SK-N-SH (cell line): ENCODE data around the gene RFX4.

Experiments used
- EP300 ChIP-seq, 2 experiments: IDR thresholded peaks; 2 replicates each; pipeline versions ENCODE4 v1.4.0 to v1.6.1; 2012; ENCODE audit warnings: borderline replicate concordance in 1 of 2, low read depth in 1 of 2, low read length in 1 of 2
- FOSL2 ChIP-seq: IDR thresholded peaks from 2 replicates; pipeline ENCODE4 v1.4.0; 2012; ENCODE audit warnings: low read depth, mild to moderate bottlenecking, moderate library complexity, borderline replicate concordance
- GATA2 ChIP-seq: sonication (generic); formaldehyde crosslinking; IDR thresholded peaks from 2 replicates; pipeline ENCODE4 v1.5.0; 2020; ENCODE audit warnings: mild to moderate bottlenecking, missing genetic modification reagents
- NFIC ChIP-seq: IDR thresholded peaks from 2 replicates; pipeline ENCODE4 v1.4.0; 2012; ENCODE audit warnings: borderline replicate concordance
- POLR2AphosphoS5 ChIP-seq: IDR thresholded peaks from 2 replicates; pipeline ENCODE4 v1.6.1; 2012; ENCODE audit warnings: low read depth, low read length
- RAD21 ChIP-seq: IDR thresholded peaks from 2 replicates; pipeline ENCODE4 v1.6.1; 2012; ENCODE audit warnings: mild to moderate bottlenecking, low read length
- RFX5 ChIP-seq: IDR thresholded peaks from 2 replicates; pipeline ENCODE4 v1.6.1; 2012; ENCODE audit warnings: mild to moderate bottlenecking, improper control_type of control experiment, low read length
- RXRA ChIP-seq: IDR thresholded peaks from 2 replicates; pipeline ENCODE4 v1.4.0; 2012; ENCODE audit warnings: low read depth, mild to moderate bottlenecking, borderline replicate concordance
- TF ChIP-seq, protein P1 (sequence below): fragments of 200-600 bp; sonication (generic); IDR thresholded peaks from 2 replicates; pipeline ENCODE4 v1.6.1; 2017; ENCODE audit warnings: antibody characterized with exemption, mild to moderate bottlenecking, moderate library complexity
- TF ChIP-seq, protein P2 (sequence below): fragments of 150-350 bp; IDR thresholded peaks from 2 replicates; pipeline ENCODE4 v1.6.1; 2017; ENCODE audit warnings: antibody characterized with exemption, low read length, low read depth, borderline replicate concordance
- TF ChIP-seq, protein P3 (sequence below): IDR thresholded peaks from 2 replicates; pipeline ENCODE4 v1.6.1; 2012; ENCODE audit warnings: mild to moderate bottlenecking, low read depth, low read length, moderate library complexity

DNA sequence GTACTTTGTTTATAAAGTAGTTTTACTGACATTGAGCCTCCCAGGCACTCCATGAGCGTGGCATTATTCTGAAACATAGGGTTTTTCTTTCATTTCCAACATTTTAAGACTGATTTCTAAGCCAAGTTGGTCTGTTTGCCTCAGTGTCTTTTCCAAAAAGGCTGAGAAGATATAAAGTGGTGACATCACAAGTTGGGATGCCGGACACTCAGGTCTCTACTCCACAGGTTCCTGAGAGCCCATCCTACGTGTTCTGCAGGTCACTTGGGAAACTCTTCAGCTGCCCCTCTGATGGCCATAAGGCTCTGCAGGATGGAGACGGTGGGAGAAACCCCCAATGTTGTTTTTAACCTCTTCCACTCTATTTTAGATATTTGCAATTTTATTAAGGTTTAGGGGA, 6.0 kb downstream of the RFX4 start:
- TF ChIP-seq, protein P1, sequence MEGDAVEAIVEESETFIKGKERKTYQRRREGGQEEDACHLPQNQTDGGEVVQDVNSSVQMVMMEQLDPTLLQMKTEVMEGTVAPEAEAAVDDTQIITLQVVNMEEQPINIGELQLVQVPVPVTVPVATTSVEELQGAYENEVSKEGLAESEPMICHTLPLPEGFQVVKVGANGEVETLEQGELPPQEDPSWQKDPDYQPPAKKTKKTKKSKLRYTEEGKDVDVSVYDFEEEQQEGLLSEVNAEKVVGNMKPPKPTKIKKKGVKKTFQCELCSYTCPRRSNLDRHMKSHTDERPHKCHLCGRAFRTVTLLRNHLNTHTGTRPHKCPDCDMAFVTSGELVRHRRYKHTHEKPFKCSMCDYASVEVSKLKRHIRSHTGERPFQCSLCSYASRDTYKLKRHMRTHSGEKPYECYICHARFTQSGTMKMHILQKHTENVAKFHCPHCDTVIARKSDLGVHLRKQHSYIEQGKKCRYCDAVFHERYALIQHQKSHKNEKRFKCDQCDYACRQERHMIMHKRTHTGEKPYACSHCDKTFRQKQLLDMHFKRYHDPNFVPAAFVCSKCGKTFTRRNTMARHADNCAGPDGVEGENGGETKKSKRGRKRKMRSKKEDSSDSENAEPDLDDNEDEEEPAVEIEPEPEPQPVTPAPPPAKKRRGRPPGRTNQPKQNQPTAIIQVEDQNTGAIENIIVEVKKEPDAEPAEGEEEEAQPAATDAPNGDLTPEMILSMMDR, result no peak
- TF ChIP-seq, protein P2, sequence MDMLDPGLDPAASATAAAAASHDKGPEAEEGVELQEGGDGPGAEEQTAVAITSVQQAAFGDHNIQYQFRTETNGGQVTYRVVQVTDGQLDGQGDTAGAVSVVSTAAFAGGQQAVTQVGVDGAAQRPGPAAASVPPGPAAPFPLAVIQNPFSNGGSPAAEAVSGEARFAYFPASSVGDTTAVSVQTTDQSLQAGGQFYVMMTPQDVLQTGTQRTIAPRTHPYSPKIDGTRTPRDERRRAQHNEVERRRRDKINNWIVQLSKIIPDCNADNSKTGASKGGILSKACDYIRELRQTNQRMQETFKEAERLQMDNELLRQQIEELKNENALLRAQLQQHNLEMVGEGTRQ, result no peak
- TF ChIP-seq RXRA, result no peak
- no peak for TF ChIP-seq RFX5
- TF ChIP-seq, protein P3, sequence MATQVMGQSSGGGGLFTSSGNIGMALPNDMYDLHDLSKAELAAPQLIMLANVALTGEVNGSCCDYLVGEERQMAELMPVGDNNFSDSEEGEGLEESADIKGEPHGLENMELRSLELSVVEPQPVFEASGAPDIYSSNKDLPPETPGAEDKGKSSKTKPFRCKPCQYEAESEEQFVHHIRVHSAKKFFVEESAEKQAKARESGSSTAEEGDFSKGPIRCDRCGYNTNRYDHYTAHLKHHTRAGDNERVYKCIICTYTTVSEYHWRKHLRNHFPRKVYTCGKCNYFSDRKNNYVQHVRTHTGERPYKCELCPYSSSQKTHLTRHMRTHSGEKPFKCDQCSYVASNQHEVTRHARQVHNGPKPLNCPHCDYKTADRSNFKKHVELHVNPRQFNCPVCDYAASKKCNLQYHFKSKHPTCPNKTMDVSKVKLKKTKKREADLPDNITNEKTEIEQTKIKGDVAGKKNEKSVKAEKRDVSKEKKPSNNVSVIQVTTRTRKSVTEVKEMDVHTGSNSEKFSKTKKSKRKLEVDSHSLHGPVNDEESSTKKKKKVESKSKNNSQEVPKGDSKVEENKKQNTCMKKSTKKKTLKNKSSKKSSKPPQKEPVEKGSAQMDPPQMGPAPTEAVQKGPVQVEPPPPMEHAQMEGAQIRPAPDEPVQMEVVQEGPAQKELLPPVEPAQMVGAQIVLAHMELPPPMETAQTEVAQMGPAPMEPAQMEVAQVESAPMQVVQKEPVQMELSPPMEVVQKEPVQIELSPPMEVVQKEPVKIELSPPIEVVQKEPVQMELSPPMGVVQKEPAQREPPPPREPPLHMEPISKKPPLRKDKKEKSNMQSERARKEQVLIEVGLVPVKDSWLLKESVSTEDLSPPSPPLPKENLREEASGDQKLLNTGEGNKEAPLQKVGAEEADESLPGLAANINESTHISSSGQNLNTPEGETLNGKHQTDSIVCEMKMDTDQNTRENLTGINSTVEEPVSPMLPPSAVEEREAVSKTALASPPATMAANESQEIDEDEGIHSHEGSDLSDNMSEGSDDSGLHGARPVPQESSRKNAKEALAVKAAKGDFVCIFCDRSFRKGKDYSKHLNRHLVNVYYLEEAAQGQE, result no peak
- TF ChIP-seq RAD21, result no peak
- no peak for TF ChIP-seq GATA2
- no peak for TF ChIP-seq POLR2AphosphoS5
- TF ChIP-seq EP300 (IDR thresholded peaks at IDR 0.05; ENCODE audit: borderline replicate concordance in 1 of 2, low read depth in 1 of 2, low read length in 1 of 2), result no peak
- TF ChIP-seq NFIC, result no peak
- no peak for TF ChIP-seq FOSL2
